OCI-LY3 (cell line): Measurements from ENCODE around the gene IRGC.
A peak's percentile ranks its signal among the peaks of the same experiment; 100 is the strongest.

Source experiments
- H2AFZ ChIP-seq: fragments of 200-600, 300-600 bp; shearing (Covaris generic); 2 replicates; pipeline ENCODE4 v1.6.0; 2014; ENCODE audit warnings: antibody characterized with exemption, low read depth, low read length
- H3K27ac ChIP-seq: fragments of 200-600, 300-600 bp; sonication (generic); 2 replicates; pipeline ENCODE4 v1.5.1; 2014; ENCODE audit warnings: mild to moderate bottlenecking, low read length, moderate library complexity, mixed read lengths
- H3K27me3 ChIP-seq: fragments of 200-600, 300-600 bp; sonication (generic); 2 replicates; pipeline ENCODE4 v1.6.1; 2014; ENCODE audit warnings: low read depth, low read length, mixed read lengths
- H3K36me3 ChIP-seq: fragments of 200-600, 300-600 bp; sonication (generic); replicated peaks from 2 replicates; pipeline ENCODE3; 2014; ENCODE audit warnings: low read depth, low read length, mixed read lengths
- H3K4me1 ChIP-seq: fragments of 300-600, 200-600 bp; sonication (generic); 2 replicates; pipeline ENCODE4 v1.6.1; 2014; ENCODE audit warnings: low read length, mixed read lengths
- H3K4me2 ChIP-seq: fragments of 200-600, 300-600 bp; sonication (generic); 2 replicates; pipeline ENCODE4 v1.6.1; 2014; ENCODE audit warnings: low read length, mixed read lengths
- H3K4me3 ChIP-seq: fragments of 300-600, 200-600 bp; sonication (generic); 2 replicates; pipeline ENCODE4 v1.5.1; 2014; ENCODE audit warnings: antibody characterized with exemption, mild to moderate bottlenecking, low read length, moderate library complexity
- H3K79me2 ChIP-seq: fragments of 300-600, 200-600 bp; shearing (Covaris generic); 2 replicates; pipeline ENCODE4 v1.6.1; 2014; ENCODE audit warnings: mild to moderate bottlenecking, low read length, mixed read lengths
- H3K9ac ChIP-seq: fragments of 300-600, 200-600 bp; shearing (Covaris generic); 2 replicates; pipeline ENCODE4 v1.6.0; 2014; ENCODE audit warnings: mild to moderate bottlenecking, low read length, moderate library complexity
- H3K9me3 ChIP-seq: fragments of 200-600, 300-600 bp; shearing (Covaris generic); 2 replicates; pipeline ENCODE4 v1.6.1; 2014; ENCODE audit warnings: low read length, mixed read lengths; ENCODE audit not compliant: insufficient read depth
- H4K20me1 ChIP-seq: fragments of 200-600, 300-600 bp; sonication (generic); 2 replicates; pipeline ENCODE4 v1.6.1; 2016; ENCODE audit warnings: low read length, mixed read lengths; ENCODE audit not compliant: insufficient read depth
- CTCF ChIP-seq: fragments of 200-600, 300-600 bp; sonication (generic); IDR thresholded peaks from 2 replicates; pipeline ENCODE4 v1.5.1; 2014; ENCODE audit warnings: antibody characterized with exemption, low read length, low read depth
- EZH2phosphoT487 ChIP-seq: fragments of 200-600 bp; shearing (Covaris generic); IDR thresholded peaks from 2 replicates; pipeline ENCODE4 v1.6.1; 2018; ENCODE audit warnings: antibody characterized with exemption, mixed run types, low read depth

IRGC gene

GRCh38 chr19:43700395-43701000 lies 15.4 kb upstream of the IRGC start:
- Histone ChIP-seq H3K9me3 (no peaks in the 10 kb centered on the region), H3K27ac (peak overlapping the region; percentile 75), H3K4me1 (peaks cover 23% of the 10 kb centered on the region), H3K79me2 (no peaks in the 10 kb centered on the region), H4K20me1 (no peaks in the 10 kb centered on the region), H2AFZ (peak overlapping the region; percentile 56; the same call in 1 of the 2 replicates), H3K27me3 (no peaks in the 10 kb centered on the region), H3K36me3 (no peaks in the 10 kb centered on the region), H3K9ac (peak overlapping the region; percentile 49), H3K4me2 (peak overlapping the region; percentile 68), H3K4me3 (peak overlapping the region; percentile 47)
- TF ChIP-seq EZH2phosphoT487 (no peak), CTCF (no peak)

GRCh38 chr19:43704002-43704705 lies 11.7 kb upstream of the IRGC start:
- H3K4me1 ChIP-seq: peaks cover 23% of the 10 kb centered on the region
- 0 out of 2 replicates have a peak overlapping the region, but pooled peaks have one; percentile 49 for H2AFZ ChIP-seq
- no peak overlapping the region for H3K9ac ChIP-seq
- no peak overlapping the region for H3K27ac ChIP-seq
- H3K4me2 ChIP-seq: no peak overlapping the region
- H3K27me3 ChIP-seq: no peaks in the 10 kb centered on the region; the same call in 1 of the 2 replicates
- H3K4me3 ChIP-seq: no peak overlapping the region
- H4K20me1 ChIP-seq: no peaks in the 10 kb centered on the region
- H3K9me3 ChIP-seq: peaks cover 6% of the 10 kb centered on the region; the same call in 1 of the 2 replicates
- H3K79me2 ChIP-seq: no peaks in the 10 kb centered on the region
- peaks cover 3% of the 10 kb centered on the region for H3K36me3 ChIP-seq
- TF ChIP-seq EZH2phosphoT487 (no peak), CTCF (no peak)

- Histone ChIP-seq H3K27ac (no peak overlapping the region), H3K9me3 (peaks cover 6% of the 10 kb centered on the region; the same call in 1 of the 2 replicates), H2AFZ (no peak overlapping the region), H3K9ac (no peak overlapping the region), H4K20me1 (no peaks in the 10 kb centered on the region), H3K79me2 (no peaks in the 10 kb centered on the region), H3K27me3 (no peaks in the 10 kb centered on the region; the same call in 1 of the 2 replicates), H3K4me1 (peaks cover 13% of the 10 kb centered on the region), H3K36me3 (peaks cover 3% of the 10 kb centered on the region), H3K4me3 (no peak overlapping the region), H3K4me2 (no peak overlapping the region)
- TF ChIP-seq EZH2phosphoT487: no peak
- TF ChIP-seq CTCF: no peak
These were observed 10.1 kb upstream of the IRGC start for GRCh38 chr19:43705729-43706128.

- peaks cover 6% of the 10 kb centered on the region; the same call in 1 of the 2 replicates for H3K9me3 ChIP-seq
- no peaks in the 10 kb centered on the region; the same call in 1 of the 2 replicates for H3K27me3 ChIP-seq
- H4K20me1 ChIP-seq: no peaks in the 10 kb centered on the region
- peaks cover 3% of the 10 kb centered on the region for H3K36me3 ChIP-seq
- no peak overlapping the region for H3K4me2 ChIP-seq
- H3K9ac ChIP-seq: no peak overlapping the region
- no peaks in the 10 kb centered on the region for H3K79me2 ChIP-seq
- no peak overlapping the region for H2AFZ ChIP-seq
- TF ChIP-seq EZH2phosphoT487 (no peak), CTCF (no peak)
- no peak overlapping the region for H3K4me3 ChIP-seq
- H3K4me1 ChIP-seq: peaks cover 4% of the 10 kb centered on the region; the same call in 1 of the 2 replicates
- H3K27ac ChIP-seq: no peak overlapping the region
These were observed 8.6 kb upstream of the IRGC start for GRCh38 chr19:43707158-43707712.
